Left lung (tissue), 10 donors: ENCODE results near the gene PNLIPRP1. TPM values are rescaled to one million over a fixed set of nuclear protein-coding genes. Genes with fewer than 3 reads are reported as not detected.
A peak's percentile ranks its signal among the peaks of the same experiment; 100 is the strongest.

Source experiments
- ATAC-seq: fragments of 200-7000 bp; cut with Tn5 transposase; one replicate; pipeline ENCODE4 v1.9.1; 2020; ENCODE audit warnings: moderate library complexity
- DNase-seq, 4 donors: peaks; one replicate each; pipeline ENCODE4 v3.0.0-alpha.2; 2013 to 2020
- H3K27ac ChIP-seq, 2 donors: fragments of 200-600 bp; sonication (generic) in 1 of 2; one replicate each; pipeline versions ENCODE4 v1.5.0 to v1.8.0; 2020 to 2021
- H3K27me3 ChIP-seq, 2 donors: fragments of 200-600 bp; sonication (generic) in 1 of 2; one replicate each; pipeline versions ENCODE4 v1.5.0 to v1.8.0; 2020 to 2021
- H3K36me3 ChIP-seq, 2 donors: fragments of 200-600 bp; sonication (generic) in 1 of 2; one replicate each; pipeline versions ENCODE4 v1.5.0 to v1.8.0; 2020 to 2021
- H3K4me1 ChIP-seq, 2 donors: fragments of 200-600 bp; one replicate each; pipeline ENCODE4 v1.8.0; 2021
- H3K4me3 ChIP-seq, 2 donors: fragments of 200-600 bp; sonication (generic) in 1 of 2; one replicate each; pipeline versions ENCODE4 v1.5.0 to v1.8.0; 2020 to 2021; ENCODE audit warnings: mild to moderate bottlenecking in 1 of 2
- H3K9me3 ChIP-seq, 2 donors: fragments of 200-600 bp; sonication (generic) in 1 of 2; one replicate each; pipeline versions ENCODE4 v1.5.0 to v1.8.0; 2020 to 2021
- CTCF ChIP-seq, 2 donors: fragments of 200-600 bp; sonication (generic) in 1 of 2; IDR thresholded peaks; one replicate each; pipeline versions ENCODE4 v1.5.0 to v1.8.0; 2021; ENCODE audit warnings: antibody characterized with exemption in 2 of 2
- intact Hi-C, 2 donors: fragments of 100-400 bp; cut with DNase I; formaldehyde crosslinking; loops; one replicate each; pipeline versions ENCODE4 v1.11.2 to v1.14.2; 2022
- polyA plus RNA-seq, 6 donors: library from polyadenylated mRNA; unstranded; fragments of 120-200 nt; gene quantifications; one replicate each; pipeline ENCODE4 v1.2.1, GENCODE V29; 2013; ENCODE audit not compliant: insufficient read length in 6 of 6
- total RNA-seq, 2 donors: library from RNA; stranded (reverse); fragmentation: NEBNext Ultra II Directional; extraction: Animal tissue kit (Norgen Biotek cat#: 25700); gene quantifications; one replicate each; pipeline ENCODE4 v1.2.1, GENCODE V29; 2021
- donor health status: DM: no; HTN: yes; CAD: no.
- donor health status: DM: no; HTN: no; CAD: no.

PNLIPRP1 gene
- total and polyA plus RNA-seq, 8 donors: 0.15 to 0.35 TPM; not detected in 6

- intact Hi-C loops: no loop called here
- Histone ChIP-seq H3K9me3 (no peaks in the 10 kb centered on the region), H3K27ac (no peak overlapping the region), H3K4me3 (no peak overlapping the region), H3K36me3 (no peaks in the 10 kb centered on the region), H3K27me3 (no peaks in the 10 kb centered on the region), H3K4me1 (no peaks in the 10 kb centered on the region)
- no peak for DNase-seq
- no peak for ATAC-seq
- TF ChIP-seq CTCF (IDR thresholded peaks at IDR 0.05): no peak
Measured at GRCh38 chr10:116588995-116589394, 1.8 kb upstream of the PNLIPRP1 start.

- no peak overlapping the region for H3K4me3 ChIP-seq
- intact Hi-C loops: no loop called here
- no peaks in the 10 kb centered on the region for H3K4me1 ChIP-seq
- no peak overlapping the region for H3K27ac ChIP-seq
- no peaks in the 10 kb centered on the region for H3K36me3 ChIP-seq
- TF ChIP-seq CTCF (IDR thresholded peaks at IDR 0.05): no peak
- ATAC-seq (peak; percentile 94), DNase-seq (peak in 1 of 4 donors; percentile 62)
- no peaks in the 10 kb centered on the region for H3K27me3 ChIP-seq
- H3K9me3 ChIP-seq: no peaks in the 10 kb centered on the region
Measured at GRCh38 chr10:116589926-116590325, 833 bp upstream of the PNLIPRP1 start.

- no peak for TF ChIP-seq CTCF (IDR thresholded peaks at IDR 0.05)
- no peaks in the 10 kb centered on the region for H3K36me3 ChIP-seq
Measured at GRCh38 chr10:116593139-116593740, 2.5 kb downstream of the PNLIPRP1 start.

GRCh38 chr10:116594525-116595035 is 3.8 kb downstream of the PNLIPRP1 start:
- no peaks in the 10 kb centered on the region for H3K9me3 ChIP-seq
- intact Hi-C loops: no loop called here
- no peak for TF ChIP-seq CTCF (IDR thresholded peaks at IDR 0.05)
- ATAC-seq: no peak
- no peak overlapping the region for H3K27ac ChIP-seq
- H3K36me3 ChIP-seq: no peaks in the 10 kb centered on the region
- DNase-seq: no peak
- no peaks in the 10 kb centered on the region for H3K27me3 ChIP-seq
- H3K4me1 ChIP-seq: no peaks in the 10 kb centered on the region
- H3K4me3 ChIP-seq: no peak overlapping the region

More at GRCh38 chr10:116593139-116593740, 2.5 kb downstream of the PNLIPRP1 start:
- no peak overlapping the region for H3K27ac ChIP-seq
- H3K9me3 ChIP-seq: no peaks in the 10 kb centered on the region
- ATAC-seq (no peak), DNase-seq (no peak)
- intact Hi-C loops: no loop called here
- no peak overlapping the region for H3K4me3 ChIP-seq
- H3K27me3 ChIP-seq: no peaks in the 10 kb centered on the region
- H3K4me1 ChIP-seq: no peaks in the 10 kb centered on the region

- intact Hi-C loops: no loop called here
- no peak for ATAC-seq
Measured at GRCh38 chr10:116596062-116596461, 5.3 kb downstream of the PNLIPRP1 start.

More at GRCh38 chr10:116596062-116596461, 5.3 kb downstream of the PNLIPRP1 start:
- Histone ChIP-seq H3K9me3 (no peaks in the 10 kb centered on the region), H3K4me1 (no peaks in the 10 kb centered on the region), H3K27ac (no peak overlapping the region), H3K27me3 (no peaks in the 10 kb centered on the region), H3K36me3 (no peaks in the 10 kb centered on the region), H3K4me3 (no peak overlapping the region)
- DNase-seq: no peak
- no peak for TF ChIP-seq CTCF (IDR thresholded peaks at IDR 0.05)
